Neural crest cell (in vitro differentiated cells): ENCODE results near the gene FANCC. TPM values are rescaled to one million over a fixed set of nuclear protein-coding genes. Genes with fewer than 3 reads are reported as not detected.

Experiments used
- DNase-seq: peaks from one replicate; pipeline ENCODE4 v3.0.0; 2021; ENCODE audit warnings: low read depth, mixed read lengths, low spot score
- H3K27ac Mint-ChIP-seq: one replicate; pipeline ENCODE4 v1.8.0; 2021; ENCODE audit warnings: mild to moderate bottlenecking, mixed read lengths; ENCODE audit not compliant: unreplicated experiment
- H3K27me3 Mint-ChIP-seq: 2 replicates; pipeline ENCODE4 v1.8.0; 2021; ENCODE audit warnings: low read depth, mild to moderate bottlenecking, mixed read lengths
- H3K36me3 Mint-ChIP-seq: 2 replicates; pipeline ENCODE4 v1.8.0; 2021; ENCODE audit warnings: low read depth, mild to moderate bottlenecking, mixed read lengths
- H3K4me1 Mint-ChIP-seq: 2 replicates; pipeline ENCODE4 v1.8.0; 2021; ENCODE audit warnings: mixed read lengths
- H3K4me3 Mint-ChIP-seq: one replicate; pipeline ENCODE4 v1.8.0; 2021; ENCODE audit warnings: mild to moderate bottlenecking, mixed read lengths
- H3K9me3 Mint-ChIP-seq: 2 replicates; pipeline ENCODE4 v1.8.0; 2021; ENCODE audit warnings: mixed read lengths
- CTCF ChIP-seq: fragments of 200-600 bp; sonication (generic); conservative IDR thresholded peaks from 2 replicates; pipeline ENCODE4 v1.5.0; 2021; ENCODE audit warnings: antibody characterized with exemption, mild to moderate bottlenecking
- total RNA-seq: library from RNA; stranded (reverse); gene quantifications from 2 replicates; pipeline ENCODE4 v1.2.1, GENCODE V29; 2021

Gene FANCC
- total RNA-seq, 1 donor from 2014 or later: 24.6 TPM

DNA sequence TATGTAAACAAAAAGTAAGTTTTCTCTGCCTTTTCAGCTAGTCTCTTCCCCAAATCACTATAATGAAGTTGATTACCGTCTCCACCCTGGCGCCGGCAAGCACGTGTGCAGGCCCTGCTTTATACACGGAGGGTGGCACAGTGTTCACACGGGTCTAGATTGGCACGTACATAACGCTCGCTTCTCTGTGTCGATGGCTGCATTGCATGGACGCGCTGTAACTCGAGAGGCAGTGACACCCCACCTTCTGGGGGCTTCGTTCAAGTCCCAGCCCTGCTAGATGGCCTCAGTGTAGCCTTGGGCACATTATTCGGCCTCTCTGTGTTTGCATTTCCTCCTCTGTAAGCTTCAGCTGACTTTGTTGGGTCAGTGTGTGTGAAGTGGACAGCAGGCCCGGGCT lies 223.9 kb downstream of the FANCC start:
- peaks cover 3% of the 10 kb centered on the region for H3K27me3 Mint-ChIP-seq
- H3K9me3 Mint-ChIP-seq: no peaks in the 10 kb centered on the region
- peaks cover 12% of the 10 kb centered on the region for H3K36me3 Mint-ChIP-seq
- H3K27ac Mint-ChIP-seq: no peak overlapping the region
- DNase-seq: no peak
- H3K4me1 Mint-ChIP-seq: peaks cover 84% of the 10 kb centered on the region
- no peak for TF ChIP-seq CTCF
- H3K4me3 Mint-ChIP-seq: peak overlapping the region; percentile 70

DNA sequence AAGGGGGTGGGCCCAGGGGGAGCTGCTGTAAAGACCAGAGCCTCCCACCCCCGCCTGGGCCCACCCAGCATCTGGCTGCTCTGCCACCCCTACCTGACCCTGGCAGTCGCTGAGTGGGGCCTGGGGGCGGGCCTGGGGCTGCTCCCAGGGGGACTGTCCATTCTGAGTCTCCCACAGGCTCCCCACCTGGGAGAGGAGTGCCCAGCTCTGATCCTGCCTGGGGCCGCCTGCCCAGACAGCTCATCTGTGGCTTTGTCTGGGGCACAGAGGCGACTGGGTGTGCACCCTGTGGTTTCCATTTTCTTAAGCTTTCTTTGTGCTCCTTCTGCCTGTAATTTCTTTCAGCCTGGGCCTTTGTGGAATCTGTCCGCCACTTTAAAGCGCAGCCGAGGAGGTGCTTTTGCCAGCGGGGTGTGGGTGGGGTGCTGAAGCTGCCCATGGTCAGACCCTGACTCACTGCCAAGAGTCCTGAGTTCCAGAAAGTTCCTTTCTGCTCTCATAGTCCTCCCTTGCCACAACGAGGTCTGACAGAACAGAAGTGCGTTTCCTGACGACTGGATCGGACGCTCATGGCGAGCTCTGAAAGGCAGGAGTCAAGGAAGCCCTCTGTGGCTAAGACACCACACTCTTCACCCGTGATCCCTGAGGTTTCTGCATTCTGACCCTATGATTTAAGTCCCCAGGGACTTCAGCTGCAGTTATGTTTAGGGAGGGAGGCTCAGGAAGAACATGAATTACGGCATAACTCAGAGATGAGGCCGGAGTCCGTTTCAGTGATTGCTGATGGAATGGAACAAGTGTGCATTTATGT lies 225.0 kb downstream of the FANCC start:
- no peak for DNase-seq
- Mint-ChIP-seq H3K9me3 (no peaks in the 10 kb centered on the region), H3K4me1 (peaks cover 84% of the 10 kb centered on the region), H3K27ac (peak overlapping the region; percentile 46), H3K27me3 (peaks cover 3% of the 10 kb centered on the region), H3K4me3 (peak overlapping the region; percentile 75), H3K36me3 (peaks cover 9% of the 10 kb centered on the region)
- TF ChIP-seq CTCF: no peak

GRCh38 chr9:95091601-95092261 lies 225.8 kb downstream of the FANCC start:
- H3K36me3 Mint-ChIP-seq: peaks cover 9% of the 10 kb centered on the region
- H3K4me3 Mint-ChIP-seq: peak overlapping the region; percentile 75
- no peaks in the 10 kb centered on the region for H3K9me3 Mint-ChIP-seq
- DNase-seq: no peak
- H3K27me3 Mint-ChIP-seq: peaks cover 3% of the 10 kb centered on the region
- H3K4me1 Mint-ChIP-seq: peaks cover 84% of the 10 kb centered on the region
- no peak for TF ChIP-seq CTCF
- H3K27ac Mint-ChIP-seq: peak overlapping the region; percentile 93

- no peak for DNase-seq
- Mint-ChIP-seq H3K27ac (peak overlapping the region; percentile 93), H3K27me3 (peaks cover 5% of the 10 kb centered on the region), H3K36me3 (peaks cover 12% of the 10 kb centered on the region), H3K4me3 (peak overlapping the region; percentile 75), H3K4me1 (peaks cover 84% of the 10 kb centered on the region), H3K9me3 (no peaks in the 10 kb centered on the region)
- no peak for TF ChIP-seq CTCF
Observed at GRCh38 chr9:95090871-95091577, 226.5 kb downstream of the FANCC start.

- H3K9me3 Mint-ChIP-seq: no peaks in the 10 kb centered on the region
- peaks cover 4% of the 10 kb centered on the region for H3K27me3 Mint-ChIP-seq
- no peak for DNase-seq
- peaks cover 84% of the 10 kb centered on the region for H3K4me1 Mint-ChIP-seq
- H3K27ac Mint-ChIP-seq: peak overlapping the region; percentile 93
- TF ChIP-seq CTCF: no peak
- peak overlapping the region; percentile 49 for H3K4me3 Mint-ChIP-seq
- peaks cover 12% of the 10 kb centered on the region for H3K36me3 Mint-ChIP-seq
Observed at GRCh38 chr9:95090023-95090791, 227.3 kb downstream of the FANCC start.
